OCI-M2 (cell line): ENCODE results near the gene RELCH.

Experiments used
- DNase-seq: peaks from one replicate; lab custom pipeline; 2025; ENCODE audit not compliant: unreplicated experiment; lab: John Stamatoyannopoulos, UW

Gene RELCH

GRCh38 chr18:62249478-62250097 lies 62.5 kb downstream of the RELCH start:
- no peak for DNase-seq

- DNase-seq = no peak
These were observed 63.4 kb downstream of the RELCH start for GRCh38 chr18:62250475-62250874.

GRCh38 chr18:62258093-62258492 lies 71.0 kb downstream of the RELCH start:
- DNase-seq = no peak

- no peak for DNase-seq
These were observed 71.6 kb downstream of the RELCH start for GRCh38 chr18:62258616-62259015.

- no peak for DNase-seq
These were observed 75.0 kb downstream of the RELCH start for GRCh38 chr18:62262061-62262460.

GRCh38 chr18:62264984-62265383 lies 77.9 kb downstream of the RELCH start:
- DNase-seq = no peak

- no peak for DNase-seq
These were observed 90.0 kb downstream of the RELCH start for GRCh38 chr18:62277045-62277444.

GRCh38 chr18:62279561-62279960 lies 92.5 kb downstream of the RELCH start:
- DNase-seq = no peak

GRCh38 chr18:62280058-62280457 lies 93.0 kb downstream of the RELCH start:
- DNase-seq = no peak

- no peak for DNase-seq
These were observed 93.7 kb downstream of the RELCH start for GRCh38 chr18:62280786-62281185.

- DNase-seq = no peak
These were observed 94.6 kb downstream of the RELCH start for GRCh38 chr18:62281684-62282083.

GRCh38 chr18:62282188-62282629 lies 95.2 kb downstream of the RELCH start:
- no peak for DNase-seq

- no peak for DNase-seq
These were observed 97.6 kb downstream of the RELCH start for GRCh38 chr18:62284637-62285036.

- DNase-seq = no peak
These were observed 98.2 kb downstream of the RELCH start for GRCh38 chr18:62285281-62285680.

GRCh38 chr18:62287781-62288664 lies 101.0 kb downstream of the RELCH start:
- DNase-seq = no peak

GRCh38 chr18:62288665-62289008 lies 101.6 kb downstream of the RELCH start:
- DNase-seq = no peak

GRCh38 chr18:62289047-62289446 lies 102.0 kb downstream of the RELCH start:
- DNase-seq = no peak

GRCh38 chr18:62294073-62294472 lies 107.0 kb downstream of the RELCH start:
- no peak for DNase-seq

GRCh38 chr18:62300359-62300963 lies 113.4 kb downstream of the RELCH start:
- DNase-seq = no peak

GRCh38 chr18:62301322-62301721 lies 114.3 kb downstream of the RELCH start:
- no peak for DNase-seq

- no peak for DNase-seq
These were observed 125.8 kb downstream of the RELCH start for GRCh38 chr18:62312851-62313250.
